ENCODE data around the gene RPS4Y1.

The RPS4Y1 gene

GRCh38 chrY:2885880-2886279 is 44.5 kb downstream of the RPS4Y1 start:
- intact Hi-C loops (cut with DNase I; ENCODE audit: low total_unique reads) = no loop called here
- TF ChIP-seq CTCF (IDR thresholded peaks at IDR 0.05) = no peak
- Histone ChIP-seq H3K9me3 (no peaks in the 10 kb centered on the region), H3K4me3 (no peak overlapping the region), H3K27ac (no peak overlapping the region), H3K36me3 (no peaks in the 10 kb centered on the region), H3K27me3 (no peaks in the 10 kb centered on the region), H3K4me1 (no peaks in the 10 kb centered on the region)
- no peak for DNase-seq

- intact Hi-C loops (cut with DNase I; ENCODE audit: low total_unique reads) = no loop called here
- no peak overlapping the region for H3K4me3 ChIP-seq
- no peak overlapping the region for H3K27ac ChIP-seq
- no peaks in the 10 kb centered on the region for H3K36me3 ChIP-seq
- DNase-seq = no peak
- H3K27me3 ChIP-seq = no peaks in the 10 kb centered on the region
- H3K9me3 ChIP-seq = no peaks in the 10 kb centered on the region
- H3K4me1 ChIP-seq = no peaks in the 10 kb centered on the region
- no peak for TF ChIP-seq CTCF (IDR thresholded peaks at IDR 0.05)
These were observed 46.0 kb downstream of the RPS4Y1 start for GRCh38 chrY:2887386-2887785.

- H3K27ac ChIP-seq = no peak overlapping the region
- no peak for DNase-seq
- H3K4me3 ChIP-seq = no peak overlapping the region
- H3K36me3 ChIP-seq = no peaks in the 10 kb centered on the region
- no peaks in the 10 kb centered on the region for H3K9me3 ChIP-seq
- intact Hi-C loops (cut with DNase I; ENCODE audit: low total_unique reads) = no loop called here
- no peaks in the 10 kb centered on the region for H3K4me1 ChIP-seq
- no peak for TF ChIP-seq CTCF (IDR thresholded peaks at IDR 0.05)
- no peaks in the 10 kb centered on the region for H3K27me3 ChIP-seq
These were observed 46.6 kb downstream of the RPS4Y1 start for GRCh38 chrY:2887955-2888354.

- intact Hi-C loops (cut with DNase I; ENCODE audit: low total_unique reads) = no loop called here
- no peaks in the 10 kb centered on the region for H3K4me1 ChIP-seq
- H3K27me3 ChIP-seq = no peaks in the 10 kb centered on the region
- no peak for TF ChIP-seq CTCF (IDR thresholded peaks at IDR 0.05)
- H3K36me3 ChIP-seq = no peaks in the 10 kb centered on the region
- DNase-seq = no peak
- no peak overlapping the region for H3K27ac ChIP-seq
- no peaks in the 10 kb centered on the region for H3K9me3 ChIP-seq
- H3K4me3 ChIP-seq = no peak overlapping the region
These were observed 52.1 kb downstream of the RPS4Y1 start for GRCh38 chrY:2893471-2893870.

GRCh38 chrY:2896050-2896449 is 54.6 kb downstream of the RPS4Y1 start:
- Histone ChIP-seq H3K9me3 (no peaks in the 10 kb centered on the region), H3K4me1 (no peaks in the 10 kb centered on the region), H3K27me3 (no peaks in the 10 kb centered on the region), H3K27ac (peak overlapping the region in 1 of 2 donors; percentile 49), H3K4me3 (no peak overlapping the region), H3K36me3 (no peaks in the 10 kb centered on the region)
- TF ChIP-seq CTCF (IDR thresholded peaks at IDR 0.05) = no peak
- intact Hi-C loops (cut with DNase I; ENCODE audit: low total_unique reads) = no loop called here
- DNase-seq = no peak

GRCh38 chrY:2907356-2907755 is 66.0 kb downstream of the RPS4Y1 start:
- DNase-seq = no peak
- intact Hi-C loops (cut with DNase I; ENCODE audit: low total_unique reads) = no loop called here
- no peaks in the 10 kb centered on the region for H3K27me3 ChIP-seq
- H3K27ac ChIP-seq = no peak overlapping the region
- no peaks in the 10 kb centered on the region for H3K36me3 ChIP-seq
- no peaks in the 10 kb centered on the region for H3K9me3 ChIP-seq
- no peak for TF ChIP-seq CTCF (IDR thresholded peaks at IDR 0.05)
- H3K4me3 ChIP-seq = no peak overlapping the region
- no peaks in the 10 kb centered on the region for H3K4me1 ChIP-seq

Measured in tibial artery (tissue), 4 donors.